ENCODE measurements around the gene ATXN1. TPM values are rescaled to one million over a fixed set of nuclear protein-coding genes. Genes with fewer than 3 reads are reported as not detected.

Gene ATXN1
- total RNA-seq, 1 experiment from 2014 or later = 5.6 TPM

DNA sequence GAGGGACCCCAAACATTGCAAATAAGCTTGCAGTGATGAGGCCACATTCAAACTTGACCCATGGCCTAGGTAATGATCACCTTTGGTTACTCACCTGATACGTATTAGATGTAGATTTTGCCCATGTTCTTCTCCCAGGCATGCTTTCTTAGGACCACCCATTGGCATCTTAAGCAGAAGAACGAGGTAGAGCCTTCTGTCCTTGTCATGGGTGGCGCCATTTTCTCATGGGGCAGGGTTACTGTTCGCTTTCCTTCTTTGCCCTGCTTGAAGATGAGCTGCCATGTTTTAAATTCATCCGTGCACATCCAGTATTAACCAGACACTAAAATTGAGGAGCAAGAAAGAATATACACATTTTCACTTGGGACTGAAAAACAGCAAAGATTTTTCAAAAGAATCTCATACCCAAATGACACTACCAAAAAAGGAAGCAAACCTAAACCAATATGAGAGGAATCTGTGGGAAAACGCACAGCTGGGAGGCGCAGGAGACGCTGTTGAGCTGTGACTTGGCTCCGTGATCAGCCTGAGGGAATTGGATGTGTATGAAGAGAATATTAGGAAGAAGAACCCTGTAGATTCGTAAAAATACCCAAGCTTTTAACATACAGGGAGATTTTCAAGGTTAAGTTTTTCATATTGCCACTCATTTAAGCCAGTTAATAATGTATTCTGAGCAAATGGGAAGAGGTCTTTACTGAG, 486.2 kb downstream of the ATXN1 start:
- H3K9me3 ChIP-seq (ENCODE audit: control insufficient read depth, low read depth, low read length) = no peaks in the 10 kb centered on the region
- no peak overlapping the region for H3K27ac ChIP-seq (ENCODE audit: insufficient read length, low read depth, low read length)
- H2BK20ac ChIP-seq (ENCODE audit: low read depth, low read length, poor library complexity, severe bottlenecking) = no peak overlapping the region
- H3K4me1 ChIP-seq (ENCODE audit: insufficient read depth, low read length) = no peaks in the 10 kb centered on the region
- H3T11ph ChIP-seq (ENCODE audit: low read length) = no peak overlapping the region
- H3K27me3 Mint-ChIP-seq (ENCODE audit: low read depth) = peaks cover 4% of the 10 kb centered on the region; the same call in 1 of the 2 replicates
- no peaks in the 10 kb centered on the region for H3K79me2 ChIP-seq (ENCODE audit: insufficient read depth, low read length)
- no peak overlapping the region for H3K4me3 Mint-ChIP-seq
- H2BK5ac ChIP-seq (ENCODE audit: insufficient read length, low read length) = no peak overlapping the region
- no peaks in the 10 kb centered on the region; a peak in 1 of 7 replicates for H3K36me3 Mint-ChIP-seq (ENCODE audit: insufficient read depth in 1 of 3, low read depth in 3 of 3)
- H2BK120ac ChIP-seq (ENCODE audit: low read depth, low read length, poor library complexity, severe bottlenecking) = no peak overlapping the region
- H3K9ac ChIP-seq (ENCODE audit: extremely low read depth, insufficient read length, low read length) = no peak overlapping the region
- no peak overlapping the region for H4K8ac ChIP-seq (replicated peaks; ENCODE audit: insufficient read length, low read depth, low read length)
- H2BK12ac ChIP-seq (ENCODE audit: insufficient read length, low read depth, low read length) = no peak overlapping the region
- no peak overlapping the region for H3K56ac ChIP-seq (ENCODE audit: insufficient read length, low read depth, low read length)
- no peak overlapping the region for H3K4ac ChIP-seq (ENCODE audit: low read depth, low read length)
- no peak overlapping the region for H3K27ac Mint-ChIP-seq
- H3K23ac ChIP-seq (ENCODE audit: insufficient read length, low read depth, low read length) = no peak overlapping the region
- H3K14ac ChIP-seq (ENCODE audit: insufficient read depth, low read length) = no peak overlapping the region
- no peak overlapping the region for H2BK15ac ChIP-seq (ENCODE audit: low read depth, low read length)
- DNase-seq = no peak
- no peaks in the 10 kb centered on the region; a peak in 1 of 5 replicates for H3K9me3 Mint-ChIP-seq
- H2AK5ac ChIP-seq (ENCODE audit: insufficient read length, low read length) = no peak overlapping the region
- no peaks in the 10 kb centered on the region for H3K27me3 ChIP-seq (ENCODE audit: insufficient read depth, low read length)
- H3K4me2 ChIP-seq (ENCODE audit: insufficient read depth, insufficient read length, low read length) = no peak overlapping the region
- H3K4me1 Mint-ChIP-seq = peaks cover 6 to 15% of the 10 kb centered on the region in 2 experiments
- no CpG with 5 or more reads among the region's 10 CpGs for WGBS (ENCODE audit: extremely low coverage, insufficient read length, low lambda C conversion rate)
- TF ChIP-seq, protein P1, sequence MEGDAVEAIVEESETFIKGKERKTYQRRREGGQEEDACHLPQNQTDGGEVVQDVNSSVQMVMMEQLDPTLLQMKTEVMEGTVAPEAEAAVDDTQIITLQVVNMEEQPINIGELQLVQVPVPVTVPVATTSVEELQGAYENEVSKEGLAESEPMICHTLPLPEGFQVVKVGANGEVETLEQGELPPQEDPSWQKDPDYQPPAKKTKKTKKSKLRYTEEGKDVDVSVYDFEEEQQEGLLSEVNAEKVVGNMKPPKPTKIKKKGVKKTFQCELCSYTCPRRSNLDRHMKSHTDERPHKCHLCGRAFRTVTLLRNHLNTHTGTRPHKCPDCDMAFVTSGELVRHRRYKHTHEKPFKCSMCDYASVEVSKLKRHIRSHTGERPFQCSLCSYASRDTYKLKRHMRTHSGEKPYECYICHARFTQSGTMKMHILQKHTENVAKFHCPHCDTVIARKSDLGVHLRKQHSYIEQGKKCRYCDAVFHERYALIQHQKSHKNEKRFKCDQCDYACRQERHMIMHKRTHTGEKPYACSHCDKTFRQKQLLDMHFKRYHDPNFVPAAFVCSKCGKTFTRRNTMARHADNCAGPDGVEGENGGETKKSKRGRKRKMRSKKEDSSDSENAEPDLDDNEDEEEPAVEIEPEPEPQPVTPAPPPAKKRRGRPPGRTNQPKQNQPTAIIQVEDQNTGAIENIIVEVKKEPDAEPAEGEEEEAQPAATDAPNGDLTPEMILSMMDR (conservative IDR thresholded peaks at IDR 0.05) = no peak
- H3K18ac ChIP-seq (ENCODE audit: insufficient read length, low read depth, low read length) = no peak overlapping the region
- H3K79me1 ChIP-seq (ENCODE audit: insufficient read depth, low read depth, low read length, poor library complexity, severe bottlenecking) = no peaks in the 10 kb centered on the region
- H4K5ac ChIP-seq (ENCODE audit: insufficient read length, low read depth, low read length) = no peak overlapping the region
- H3K23me2 ChIP-seq (ENCODE audit: insufficient read length, low read depth, low read length, poor library complexity, severe bottlenecking) = no peaks in the 10 kb centered on the region
- no peak overlapping the region for H2AFZ ChIP-seq (ENCODE audit: low read length)
- no peak overlapping the region for H4K91ac ChIP-seq (ENCODE audit: insufficient read length, low read depth, low read length)
- H4K20me1 ChIP-seq (ENCODE audit: control insufficient read depth, insufficient read depth, insufficient read length) = no peaks in the 10 kb centered on the region
